HG03280 (cell line): Measurements from ENCODE around the gene USP40.
"Not testable (repeated sequence)": the region's sequence is repeated elsewhere in the genome, so short reads cannot be mapped to it uniquely, and the experiment has no call there.

Source experiments
- ATAC-seq: cut with Tn5 transposase; IDR thresholded peaks from one replicate; pipeline ENCODE4 v1.9.1; 2021; ENCODE audit warnings: mild to moderate bottlenecking, moderate library complexity; ENCODE audit not compliant: unreplicated experiment

The USP40 gene, protein sequence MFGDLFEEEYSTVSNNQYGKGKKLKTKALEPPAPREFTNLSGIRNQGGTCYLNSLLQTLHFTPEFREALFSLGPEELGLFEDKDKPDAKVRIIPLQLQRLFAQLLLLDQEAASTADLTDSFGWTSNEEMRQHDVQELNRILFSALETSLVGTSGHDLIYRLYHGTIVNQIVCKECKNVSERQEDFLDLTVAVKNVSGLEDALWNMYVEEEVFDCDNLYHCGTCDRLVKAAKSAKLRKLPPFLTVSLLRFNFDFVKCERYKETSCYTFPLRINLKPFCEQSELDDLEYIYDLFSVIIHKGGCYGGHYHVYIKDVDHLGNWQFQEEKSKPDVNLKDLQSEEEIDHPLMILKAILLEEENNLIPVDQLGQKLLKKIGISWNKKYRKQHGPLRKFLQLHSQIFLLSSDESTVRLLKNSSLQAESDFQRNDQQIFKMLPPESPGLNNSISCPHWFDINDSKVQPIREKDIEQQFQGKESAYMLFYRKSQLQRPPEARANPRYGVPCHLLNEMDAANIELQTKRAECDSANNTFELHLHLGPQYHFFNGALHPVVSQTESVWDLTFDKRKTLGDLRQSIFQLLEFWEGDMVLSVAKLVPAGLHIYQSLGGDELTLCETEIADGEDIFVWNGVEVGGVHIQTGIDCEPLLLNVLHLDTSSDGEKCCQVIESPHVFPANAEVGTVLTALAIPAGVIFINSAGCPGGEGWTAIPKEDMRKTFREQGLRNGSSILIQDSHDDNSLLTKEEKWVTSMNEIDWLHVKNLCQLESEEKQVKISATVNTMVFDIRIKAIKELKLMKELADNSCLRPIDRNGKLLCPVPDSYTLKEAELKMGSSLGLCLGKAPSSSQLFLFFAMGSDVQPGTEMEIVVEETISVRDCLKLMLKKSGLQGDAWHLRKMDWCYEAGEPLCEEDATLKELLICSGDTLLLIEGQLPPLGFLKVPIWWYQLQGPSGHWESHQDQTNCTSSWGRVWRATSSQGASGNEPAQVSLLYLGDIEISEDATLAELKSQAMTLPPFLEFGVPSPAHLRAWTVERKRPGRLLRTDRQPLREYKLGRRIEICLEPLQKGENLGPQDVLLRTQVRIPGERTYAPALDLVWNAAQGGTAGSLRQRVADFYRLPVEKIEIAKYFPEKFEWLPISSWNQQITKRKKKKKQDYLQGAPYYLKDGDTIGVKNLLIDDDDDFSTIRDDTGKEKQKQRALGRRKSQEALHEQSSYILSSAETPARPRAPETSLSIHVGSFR

DNA sequence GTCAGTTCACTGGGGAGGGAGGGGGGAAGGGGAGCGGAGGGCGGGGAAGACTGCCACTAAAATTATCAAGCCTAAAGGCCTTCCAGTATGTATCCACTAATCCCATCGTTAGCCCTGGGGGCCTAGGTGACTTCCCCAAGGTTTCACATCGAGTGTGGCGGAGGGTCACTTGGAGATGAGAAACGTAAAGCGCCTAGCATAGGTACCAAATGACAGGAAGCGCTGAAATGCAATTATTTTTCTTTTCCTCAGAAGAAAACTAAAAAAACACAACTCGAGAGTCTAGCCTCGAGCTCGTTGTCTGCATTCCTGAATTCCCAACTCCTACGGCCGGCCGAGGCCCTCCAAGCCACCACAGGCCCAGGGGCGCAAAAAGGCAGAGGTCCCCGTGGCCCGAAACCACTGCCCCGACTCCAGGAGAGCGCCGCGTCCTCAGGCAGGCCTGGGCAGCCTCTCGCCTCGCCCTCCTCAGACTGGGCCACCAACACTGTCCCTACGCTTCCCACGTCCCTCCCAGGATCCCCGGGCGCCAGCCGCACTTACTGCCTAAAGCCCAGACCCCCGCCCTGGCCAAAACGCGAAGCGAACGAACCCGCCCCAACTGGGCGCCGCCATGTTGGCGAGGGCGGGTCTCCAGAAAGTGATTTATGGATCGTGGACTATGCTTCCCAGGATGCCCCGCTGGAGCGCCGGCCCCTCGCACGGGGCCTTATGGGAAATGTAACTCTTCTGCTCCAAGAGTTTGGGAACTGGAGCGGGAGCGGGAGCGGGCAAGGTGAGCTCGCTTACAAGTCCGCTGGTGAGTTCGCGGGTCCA, at the start of gene USP40:
Gene USP40 (minus strand): TSS at position 642 of the 816 bp plus-strand sequence. CDS start 1,228 bp downstream, outside the sequence.
- peak; percentile 60 for ATAC-seq

DNA sequence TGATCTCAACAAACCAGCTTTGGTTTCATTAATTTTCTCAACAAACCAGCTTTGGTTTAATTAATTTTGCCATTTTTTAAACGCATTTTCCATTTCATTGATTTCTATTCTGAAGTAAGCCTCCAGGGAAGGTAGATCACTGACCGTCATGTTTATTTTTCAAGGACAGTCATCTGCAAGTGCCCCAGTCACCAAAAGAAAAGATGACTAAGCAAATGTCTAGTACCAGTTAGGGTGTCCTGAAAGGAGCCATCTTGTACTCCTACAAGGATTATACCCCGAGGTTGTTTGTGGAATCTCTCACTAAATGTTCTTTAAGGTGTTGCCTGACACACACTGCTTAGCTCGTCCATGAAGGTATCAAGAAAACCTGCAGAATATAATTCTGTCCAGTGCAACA, 44.7 kb upstream of the USP40 start:
- ATAC-seq = no peak

DNA sequence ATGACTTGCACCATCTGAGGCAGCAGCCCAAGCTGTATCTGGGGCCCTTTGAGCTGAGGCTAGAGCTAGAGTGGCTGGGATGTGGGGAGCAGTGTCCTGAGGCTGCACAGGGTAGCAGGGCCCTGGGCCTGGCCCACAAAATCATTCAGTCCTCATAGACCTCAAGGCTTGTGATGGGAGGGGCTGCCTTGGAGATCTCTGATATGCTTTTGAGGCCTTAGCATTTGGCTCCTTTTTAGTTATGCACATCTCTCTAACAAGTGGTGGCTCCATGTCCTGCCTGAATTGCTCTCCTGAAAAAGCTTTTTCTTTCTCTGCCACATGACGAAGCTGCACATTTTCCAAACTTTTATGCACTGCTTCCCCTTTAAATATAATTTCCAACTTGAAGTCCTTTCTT, 39.1 kb upstream of the USP40 start:
- no peak for ATAC-seq

DNA sequence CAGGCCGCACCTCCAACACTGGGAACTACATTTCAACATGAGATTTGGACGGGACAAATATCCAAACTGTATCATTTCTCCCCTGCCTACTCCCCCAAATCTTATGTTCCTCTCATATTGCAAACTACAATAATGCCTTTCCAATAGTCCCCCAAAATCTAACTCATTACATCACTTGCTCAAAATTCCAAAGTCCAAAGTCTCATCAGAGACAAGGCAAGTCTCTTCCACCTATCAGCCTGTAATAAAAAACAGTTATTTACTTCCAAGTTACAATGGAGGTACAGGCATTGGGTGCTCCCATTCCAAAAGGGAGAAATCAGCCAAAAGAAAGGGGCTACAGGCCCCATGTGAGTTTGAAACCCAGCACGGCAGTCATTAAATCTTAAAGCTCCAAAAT, 38.2 kb upstream of the USP40 start:
- ATAC-seq = no peak

DNA sequence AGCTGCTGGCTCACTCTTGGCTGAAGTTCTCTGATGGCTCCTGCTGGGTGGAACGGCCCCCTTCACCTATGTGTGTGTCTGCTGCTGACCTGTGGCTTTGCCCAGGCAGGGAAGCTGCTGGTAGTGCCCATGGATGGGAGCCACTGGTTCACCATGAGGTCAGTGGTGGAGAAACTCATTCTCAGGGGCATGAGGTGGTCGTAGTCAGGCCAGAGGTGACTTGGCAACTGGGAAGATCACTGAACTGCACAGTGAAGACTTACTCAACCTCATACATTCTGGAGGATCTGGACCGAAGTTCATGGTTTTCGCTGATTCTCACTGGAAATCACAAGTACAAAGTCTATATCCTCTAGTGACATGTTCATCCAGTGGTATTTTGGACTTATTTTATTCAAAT, 36.9 kb upstream of the USP40 start:
- no peak for ATAC-seq

DNA sequence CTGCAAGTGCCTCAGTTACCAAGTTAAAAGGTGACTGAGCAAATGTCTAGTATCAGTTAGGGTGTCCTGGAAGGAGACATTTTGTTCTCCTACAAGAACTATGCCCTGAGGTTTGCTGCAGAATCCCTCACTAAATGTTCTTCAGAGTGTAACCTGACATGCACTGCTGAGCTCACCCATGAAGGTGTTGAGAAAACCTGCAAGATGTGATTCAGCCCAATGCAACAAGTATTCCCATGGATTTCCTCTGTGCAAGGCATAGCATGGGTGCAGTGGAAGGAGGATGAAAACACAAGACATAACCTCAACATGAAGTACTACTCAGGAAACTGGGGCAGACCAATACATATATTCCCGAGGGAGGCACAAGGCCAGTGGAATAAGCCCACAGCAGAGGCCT, 35.5 kb upstream of the USP40 start:
- ATAC-seq = no peak

DNA sequence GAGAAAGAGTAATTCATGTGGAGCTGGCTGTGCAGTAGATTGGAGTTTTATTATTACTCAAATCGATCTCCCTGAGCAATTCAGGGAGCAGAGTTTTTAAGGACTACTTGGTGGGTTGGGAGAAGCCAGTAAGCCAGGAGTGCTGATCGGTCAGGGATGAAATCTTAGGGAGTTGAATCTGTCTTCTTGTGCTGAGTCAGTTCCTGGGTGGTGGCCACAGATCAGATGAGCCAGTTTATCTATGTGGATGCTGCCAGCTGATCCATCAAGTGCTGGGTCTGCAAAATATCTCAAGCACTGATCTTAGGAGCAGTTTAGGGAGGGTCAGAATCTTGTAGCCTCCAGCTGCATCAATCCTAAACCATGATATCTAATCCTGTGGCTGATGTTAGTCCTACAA, 33.8 kb upstream of the USP40 start:
- no peak for ATAC-seq

DNA sequence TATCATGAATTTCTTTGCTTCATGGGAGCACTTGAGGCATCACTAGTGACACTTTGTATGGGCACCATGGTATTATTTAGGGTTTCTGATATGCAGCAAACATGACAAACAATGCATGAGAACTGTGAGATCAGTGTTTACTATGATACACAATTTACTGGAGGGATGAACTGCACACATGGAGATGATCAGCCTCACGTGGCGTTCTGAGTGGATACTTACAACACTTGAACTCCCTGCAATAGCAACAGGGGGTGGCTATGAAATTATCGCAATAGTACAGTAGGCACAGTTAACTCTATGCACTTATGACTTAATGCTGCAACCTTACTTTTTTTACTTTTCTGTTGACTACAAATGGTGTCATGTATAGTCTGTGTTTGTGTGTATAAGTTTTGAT, 32.4 kb upstream of the USP40 start:
- ATAC-seq = no peak

DNA sequence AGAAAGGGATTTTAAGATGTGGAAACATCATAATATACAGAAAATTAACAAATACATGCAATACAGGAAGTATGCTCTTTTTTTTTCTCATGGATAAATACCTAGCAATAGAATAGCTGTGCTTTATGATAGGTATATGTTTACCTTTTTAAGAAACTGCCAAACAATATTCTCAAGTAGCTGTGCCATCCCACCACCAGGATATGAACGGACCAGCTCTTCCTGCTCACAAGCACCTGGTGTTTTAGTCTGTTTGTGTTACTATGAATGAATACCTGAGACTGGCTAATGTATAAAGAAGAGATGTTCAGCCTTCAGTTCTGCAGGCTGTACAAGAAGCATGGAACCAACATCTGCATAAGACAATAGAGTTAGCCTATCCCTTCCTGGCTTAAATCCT, 30.9 kb upstream of the USP40 start:
- no peak for ATAC-seq

DNA sequence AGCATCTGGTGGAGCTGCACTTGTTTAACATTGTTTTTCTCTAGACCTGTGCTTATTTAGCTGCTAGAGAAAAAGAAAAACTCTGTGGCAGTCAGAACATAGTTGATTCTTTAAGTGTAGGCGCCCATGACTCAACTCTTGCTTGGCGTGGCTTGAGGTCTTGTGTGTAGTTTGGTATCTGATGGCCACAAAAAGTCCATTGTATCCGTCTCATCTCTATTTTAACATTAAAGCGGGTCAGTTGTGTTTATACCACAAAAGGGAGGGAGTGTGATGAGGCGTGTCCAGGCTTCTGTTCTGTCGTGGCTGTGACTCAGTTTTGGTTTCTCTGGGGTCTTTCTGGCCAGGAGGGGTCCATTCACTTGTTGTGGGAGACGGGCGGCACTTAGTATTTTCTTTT, 26.6 kb upstream of the USP40 start:
- no peak for ATAC-seq

DNA sequence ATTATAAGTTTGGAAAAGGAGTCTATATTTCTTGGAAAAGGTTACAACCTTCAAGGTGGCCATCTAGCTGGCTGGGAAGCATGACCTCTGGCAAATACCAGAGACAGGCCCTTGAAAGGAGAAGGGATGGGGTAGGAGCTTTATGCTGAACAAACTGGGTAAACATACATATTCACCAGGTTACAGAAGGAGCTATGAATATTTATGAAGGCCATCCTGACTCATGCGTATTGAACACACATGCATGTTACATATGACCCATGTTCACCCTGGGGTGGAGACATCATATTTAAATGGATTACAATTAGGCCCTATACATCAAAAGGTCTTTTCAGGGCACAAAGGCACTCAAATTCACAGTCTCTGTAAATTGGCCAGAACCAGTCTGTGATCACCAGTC, 26.1 kb upstream of the USP40 start:
- ATAC-seq = not testable (repeated sequence)

DNA sequence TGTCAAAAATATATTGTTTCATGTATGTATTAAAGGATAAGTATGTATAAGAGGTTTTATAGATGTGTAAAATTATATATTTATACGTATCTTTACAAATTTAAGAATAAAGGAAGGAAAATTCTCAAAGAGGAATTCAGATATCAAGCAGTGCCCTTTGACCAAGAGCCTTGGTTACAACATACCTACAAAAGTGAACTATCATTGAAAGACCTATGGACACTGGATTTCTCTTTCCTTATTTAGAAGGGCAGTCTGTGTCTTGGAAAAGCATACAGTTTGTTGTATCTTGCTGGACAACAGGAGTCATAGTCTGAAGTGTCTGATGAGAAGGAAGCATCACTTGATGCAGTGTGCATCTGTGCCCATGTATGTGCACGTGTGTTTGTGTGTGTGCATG, 21.8 kb upstream of the USP40 start:
- ATAC-seq = no peak

DNA sequence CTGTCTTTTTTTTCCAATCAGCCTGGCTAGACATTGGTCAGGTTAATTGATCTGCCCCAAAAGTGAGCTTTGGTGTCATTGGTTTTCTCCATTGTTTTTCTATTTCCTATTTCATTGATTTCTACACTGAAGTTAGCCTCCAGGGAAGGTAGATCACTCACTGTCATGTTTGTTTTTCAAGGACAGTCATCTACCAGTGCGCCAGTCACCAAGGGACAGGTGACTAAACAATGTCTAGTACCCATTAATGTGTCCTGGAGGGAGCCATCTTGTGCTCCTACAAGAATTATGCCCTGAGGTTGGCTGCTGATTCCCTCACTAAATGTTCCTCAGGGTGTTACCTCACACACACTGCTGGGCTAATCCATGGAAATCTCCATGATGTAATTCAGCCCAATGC, 17.6 kb upstream of the USP40 start:
- no peak for ATAC-seq

DNA sequence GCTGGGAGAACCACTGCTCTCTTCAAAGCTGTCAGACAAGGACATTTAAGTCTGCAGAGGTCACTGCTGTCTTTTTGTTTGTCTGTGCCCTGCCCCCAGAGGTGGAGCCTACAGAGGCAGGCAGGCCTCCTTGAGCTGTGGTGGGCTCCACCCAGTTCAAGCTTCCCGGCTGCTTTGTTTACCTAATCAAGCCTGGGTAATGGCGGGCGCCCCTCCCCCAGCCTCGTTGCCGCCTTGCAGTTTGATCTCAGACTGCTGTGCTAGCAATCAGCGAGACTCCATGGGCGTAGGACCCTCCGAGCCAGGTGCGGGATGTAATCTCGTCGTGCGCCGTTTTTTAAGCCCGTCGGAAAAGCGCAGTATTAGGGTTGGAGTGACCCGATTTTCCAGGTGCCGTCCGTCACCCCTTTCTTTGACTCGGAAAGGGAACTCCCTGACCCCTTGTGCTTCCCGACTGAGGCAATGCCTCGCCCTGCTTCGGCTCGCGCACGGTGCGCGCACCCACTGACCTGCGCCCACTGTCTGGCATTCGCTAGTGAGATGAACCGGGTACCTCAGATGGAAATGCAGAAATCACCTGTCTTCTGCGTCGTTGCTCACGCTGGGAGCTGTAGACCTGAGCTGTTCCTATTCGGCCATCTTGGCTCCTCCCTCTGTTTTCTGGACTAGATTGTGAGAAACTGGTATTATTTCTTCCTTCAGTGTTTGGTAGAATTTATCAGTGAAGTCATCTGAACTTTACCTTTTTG, 16.8 kb upstream of the USP40 start:
- ATAC-seq = not testable (repeated sequence)

DNA sequence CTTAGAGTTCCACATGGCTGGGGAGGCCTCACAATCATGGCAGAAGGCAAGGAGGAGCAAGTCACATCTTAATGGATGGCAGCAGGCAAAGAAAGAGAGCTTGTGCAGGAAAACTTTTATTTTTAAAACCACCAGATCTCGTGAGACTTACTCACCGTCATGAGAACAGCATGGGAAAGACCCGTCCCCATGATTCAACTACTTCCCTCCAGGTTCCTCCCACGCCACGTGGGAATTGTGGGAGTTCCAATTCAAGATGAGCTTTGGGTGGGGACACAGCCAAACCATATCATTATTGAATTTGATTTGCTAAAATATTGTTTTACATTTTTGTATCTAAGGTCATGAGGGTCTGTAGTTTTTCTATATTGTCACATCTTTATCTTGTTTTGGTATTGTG, 10.8 kb upstream of the USP40 start:
- ATAC-seq = not testable (repeated sequence)

DNA sequence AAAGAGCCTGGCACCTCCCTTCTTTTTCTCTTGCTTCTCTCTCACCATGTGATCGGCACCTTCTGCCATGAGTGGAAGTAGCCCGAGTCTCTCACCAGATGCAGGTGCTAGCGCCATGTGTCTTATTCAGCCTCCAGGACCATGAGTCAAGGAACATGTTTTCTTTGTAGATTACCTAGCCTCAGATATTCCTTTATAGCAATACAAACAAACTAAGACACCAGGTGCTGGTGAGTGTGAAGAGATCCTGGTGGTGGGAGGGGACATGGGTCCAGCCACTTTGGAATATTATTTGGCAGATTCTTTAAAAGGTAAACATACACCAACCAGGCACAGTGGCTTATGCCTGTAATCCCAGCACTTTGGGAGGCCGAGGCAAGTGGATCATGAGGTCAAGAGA, 5.9 kb upstream of the USP40 start:
- no peak for ATAC-seq

DNA sequence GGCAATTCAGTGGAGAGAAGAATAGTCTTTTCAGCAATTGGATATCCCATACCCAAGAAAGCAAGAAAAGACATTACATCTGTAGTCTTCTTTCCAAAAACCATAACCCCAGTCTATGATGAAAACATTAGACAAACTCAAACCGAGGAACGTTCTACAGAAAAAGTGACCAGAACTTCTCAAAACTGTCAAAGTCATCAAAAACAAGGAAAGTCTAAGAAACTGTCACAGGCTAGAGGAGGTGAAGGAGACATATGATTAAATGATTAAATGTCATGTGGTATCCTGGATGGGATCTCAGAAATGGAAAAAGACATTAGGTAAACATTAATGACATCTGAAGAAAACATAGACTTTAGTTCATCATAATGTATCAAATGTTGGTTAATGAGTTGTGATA, 4.9 kb upstream of the USP40 start:
- ATAC-seq = no peak

DNA sequence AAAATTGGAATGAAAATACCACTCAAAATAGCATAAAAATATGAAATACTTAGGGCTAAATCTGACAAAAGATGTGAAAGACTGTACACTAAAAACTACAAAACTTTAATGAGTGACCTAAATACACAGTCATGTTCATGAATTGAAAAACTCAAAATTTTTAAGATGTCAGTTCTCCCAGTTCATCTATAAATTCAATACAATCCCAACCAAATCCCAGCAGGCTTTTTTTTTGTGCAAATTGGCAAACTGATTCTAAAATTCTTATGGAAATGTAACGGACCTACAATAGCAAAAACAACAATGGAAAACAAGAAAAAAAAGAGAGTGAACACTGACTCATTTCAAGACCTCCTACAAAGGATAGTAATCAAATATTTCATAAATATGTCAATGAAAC, 4.4 kb upstream of the USP40 start:
- no peak for ATAC-seq

DNA sequence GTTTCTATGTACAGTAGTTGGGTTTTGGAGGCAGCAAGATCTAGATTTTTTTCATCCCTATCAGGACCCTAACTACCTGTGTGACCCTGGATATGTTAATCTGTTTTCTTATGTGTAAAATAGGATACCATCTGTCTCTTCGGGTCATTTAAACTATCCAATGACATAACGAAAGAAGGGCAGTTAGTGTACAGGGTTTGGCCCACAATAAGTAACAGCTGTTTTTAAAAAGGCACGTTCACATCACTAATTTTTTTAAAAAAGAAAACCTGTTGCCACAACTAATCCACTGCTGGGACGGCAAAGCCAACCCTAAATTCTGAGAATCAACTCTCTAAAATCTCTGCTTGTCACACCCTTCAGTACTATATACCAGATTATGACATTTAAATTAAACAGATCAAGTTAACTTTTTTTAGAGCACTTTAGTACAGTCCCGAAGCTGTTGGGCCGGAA, 869 bp downstream of the USP40 start:
- peak; percentile 33 for ATAC-seq
